Esophagus squamous epithelium (tissue), 4 donors: ENCODE data around the gene CRB1.

Experiments used
- CTCF ChIP-seq, 6 experiments: fragments of 450-650 bp in 4 of 6; fragments of 200-600 bp in 2 of 6; sonication (generic) in 2 of 6; IDR thresholded peaks; one replicate each; pipeline ENCODE4 v1.5.1; 2016 to 2019; ENCODE audit warnings: antibody characterized with exemption in 6 of 6, mild to moderate bottlenecking in 4 of 6, moderate library complexity in 4 of 6
- POLR2A ChIP-seq, 4 donors: fragments of 450-650 bp; IDR thresholded peaks; one replicate each; pipeline ENCODE4 v1.6.1; 2017; ENCODE audit warnings: antibody characterized with exemption in 4 of 4, mild to moderate bottlenecking in 4 of 4, moderate library complexity in 3 of 4

GRCh38 chr1:197269053-197269452 is 1.0 kb downstream of the CRB1 start:
- TF ChIP-seq CTCF (IDR thresholded peaks at IDR 0.05), result no peak
- TF ChIP-seq POLR2A (IDR thresholded peaks at IDR 0.05), result no peak
